ENCODE measurements around the gene UPF1.

DNA sequence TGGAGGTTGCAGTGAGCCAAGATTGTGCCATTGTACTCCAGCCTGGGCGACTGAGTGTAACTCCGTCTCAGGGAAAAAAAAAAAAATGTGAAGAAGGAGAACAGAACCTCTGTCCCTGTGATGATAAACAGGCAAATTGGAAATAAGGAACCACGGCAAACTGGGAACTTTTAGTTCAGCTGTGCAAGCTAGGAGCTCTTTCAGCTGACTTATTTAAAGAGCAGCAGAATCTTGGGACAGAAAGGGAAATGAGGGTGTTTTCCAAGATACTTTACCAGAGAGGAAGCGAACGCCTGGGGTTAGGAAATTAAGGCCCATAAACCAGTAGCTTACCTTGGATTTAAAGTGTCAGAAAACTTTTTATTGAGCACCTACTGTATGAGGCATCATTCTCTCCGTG, 3.0 kb upstream of the UPF1 start:
- TF ChIP-seq, protein P1, sequence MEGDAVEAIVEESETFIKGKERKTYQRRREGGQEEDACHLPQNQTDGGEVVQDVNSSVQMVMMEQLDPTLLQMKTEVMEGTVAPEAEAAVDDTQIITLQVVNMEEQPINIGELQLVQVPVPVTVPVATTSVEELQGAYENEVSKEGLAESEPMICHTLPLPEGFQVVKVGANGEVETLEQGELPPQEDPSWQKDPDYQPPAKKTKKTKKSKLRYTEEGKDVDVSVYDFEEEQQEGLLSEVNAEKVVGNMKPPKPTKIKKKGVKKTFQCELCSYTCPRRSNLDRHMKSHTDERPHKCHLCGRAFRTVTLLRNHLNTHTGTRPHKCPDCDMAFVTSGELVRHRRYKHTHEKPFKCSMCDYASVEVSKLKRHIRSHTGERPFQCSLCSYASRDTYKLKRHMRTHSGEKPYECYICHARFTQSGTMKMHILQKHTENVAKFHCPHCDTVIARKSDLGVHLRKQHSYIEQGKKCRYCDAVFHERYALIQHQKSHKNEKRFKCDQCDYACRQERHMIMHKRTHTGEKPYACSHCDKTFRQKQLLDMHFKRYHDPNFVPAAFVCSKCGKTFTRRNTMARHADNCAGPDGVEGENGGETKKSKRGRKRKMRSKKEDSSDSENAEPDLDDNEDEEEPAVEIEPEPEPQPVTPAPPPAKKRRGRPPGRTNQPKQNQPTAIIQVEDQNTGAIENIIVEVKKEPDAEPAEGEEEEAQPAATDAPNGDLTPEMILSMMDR (conservative IDR thresholded peaks at IDR 0.05): no peak
- no peak for TF ChIP-seq EZH2 (IDR thresholded peaks at IDR 0.05; ENCODE audit: low read depth)
